Glomerular visceral epithelial cell (primary cell): ENCODE data around the gene MAPKAPK3.
"Not testable (repeated sequence)": the region's sequence is repeated elsewhere in the genome, so short reads cannot be mapped to it uniquely, and the experiment has no call there.

Source experiments
- DNase-seq: peaks from one replicate; pipeline ENCODE4 v3.0.0-alpha.2; 2016; ENCODE audit errors: extremely low spot score

The MAPKAPK3 gene

DNA sequence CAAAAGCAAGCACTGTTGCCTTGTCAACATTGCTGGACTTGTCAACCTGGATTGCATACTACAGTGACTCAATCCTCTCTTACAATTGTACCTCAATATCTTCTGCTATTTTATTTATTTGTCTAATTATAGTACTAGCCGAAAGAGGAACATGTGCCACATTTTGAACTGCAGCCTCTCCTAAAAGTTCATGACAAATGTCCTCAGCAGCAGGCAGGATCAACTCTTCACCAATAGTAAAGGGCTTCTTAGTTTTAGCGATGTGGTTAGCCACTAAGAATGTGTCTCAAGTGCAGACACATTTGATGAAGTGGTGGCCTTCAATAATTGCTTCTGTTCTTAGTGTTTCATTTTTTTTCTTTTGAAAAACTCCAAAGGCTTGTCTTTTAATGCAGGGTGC lies 71.0 kb downstream of the MAPKAPK3 start:
- DNase-seq: no peak

GRCh38 chr3:50688602-50689001 lies 71.7 kb downstream of the MAPKAPK3 start:
- DNase-seq: not testable (repeated sequence)

DNA sequence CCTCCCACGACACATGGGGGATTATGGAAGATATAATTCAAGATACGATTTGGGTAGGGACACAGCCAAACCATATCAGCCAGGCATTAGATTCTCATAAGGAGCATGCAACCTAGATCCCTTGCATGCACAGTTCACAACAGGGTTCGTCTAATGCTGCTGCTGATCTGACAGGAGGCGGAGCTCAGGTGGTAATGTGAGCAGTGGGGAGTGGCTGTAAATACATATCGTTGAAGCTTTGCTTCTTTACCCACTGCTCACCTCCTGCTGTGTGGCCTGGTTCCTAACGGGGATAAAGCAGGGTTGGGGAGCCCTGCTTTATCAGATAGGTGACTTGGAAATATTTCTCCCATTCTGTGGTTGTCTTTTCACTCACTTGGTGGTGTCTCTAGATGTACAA lies 72.6 kb downstream of the MAPKAPK3 start:
- DNase-seq: no peak

DNA sequence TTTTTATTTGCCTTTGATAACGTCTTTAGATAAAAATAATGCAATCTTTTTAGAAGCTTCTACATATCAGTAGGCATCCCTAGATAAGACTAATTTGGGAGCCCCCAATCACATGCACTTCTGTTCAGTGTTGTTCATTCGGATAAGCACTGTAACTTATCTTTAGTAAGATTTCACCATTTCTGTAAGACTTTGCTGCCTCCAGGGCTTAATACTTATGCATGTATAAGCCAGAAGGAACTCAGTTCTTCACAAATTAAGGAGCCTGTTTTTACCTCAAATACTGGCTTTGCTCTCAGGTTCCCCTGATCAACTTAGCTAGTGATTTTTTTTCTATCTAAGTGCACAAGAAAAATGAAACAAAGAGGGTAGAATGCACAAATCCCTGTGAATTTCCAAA lies 78.1 kb downstream of the MAPKAPK3 start:
- DNase-seq: no peak

DNA sequence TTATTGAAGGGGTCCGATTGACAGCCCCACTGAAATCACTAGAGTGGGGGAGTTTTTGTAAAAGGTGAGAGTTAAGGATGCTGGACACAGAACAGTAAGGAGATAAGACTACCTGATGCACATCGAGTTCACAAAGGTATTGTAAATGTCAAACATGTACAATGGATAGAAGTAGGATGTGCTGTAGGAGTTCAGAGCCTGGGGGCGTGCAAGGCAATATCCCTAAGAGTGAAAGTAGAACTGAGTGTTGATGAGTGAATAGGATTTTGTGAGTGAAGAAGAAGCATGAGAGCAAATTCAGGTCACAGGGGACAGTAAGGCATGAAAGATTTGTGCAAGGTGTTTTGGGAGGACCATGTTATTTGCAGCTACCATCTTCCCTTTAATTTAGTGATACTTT lies 79.3 kb downstream of the MAPKAPK3 start:
- no peak for DNase-seq

- no peak for DNase-seq
Measured at GRCh38 chr3:50698269-50698668, 81.3 kb downstream of the MAPKAPK3 start.
